GM12878 (cell line): ENCODE data around the gene DCBLD2. TPM values are rescaled to one million over a fixed set of nuclear protein-coding genes. Genes with fewer than 3 reads are reported as not detected.

Source experiments
- ATAC-seq: fragments of 200-7000 bp; cut with Tn5 transposase; 3 replicates; pipeline ENCODE4 v1.9.1; 2020; ENCODE audit warnings: mild to moderate bottlenecking, moderate library complexity
- BruUV-seq: library from RNA; stranded (reverse); fragments of 400-500 nt; replicated peaks from 2 replicates; lab custom pipeline; 2021; lab: Mats Ljungman, UMichigan
- CTCF ChIA-PET: fragments of 300-600 bp; sonication (Branson Sonifier 250); formaldehyde crosslinking; extraction: SDS; loops from one replicate; lab custom pipeline; 2021; ENCODE audit warnings: inconsistent platforms; lab: Yijun Ruan, JAX
- POLR2A ChIA-PET: fragments of 350-600 bp; formaldehyde crosslinking; extraction: SDS; loops from one replicate; lab custom pipeline; 2021; ENCODE audit warnings: inconsistent platforms; lab: Charles Lee
- RAD21 ChIA-PET: fragments of 300-600 bp; sonication (Branson Sonifier 250); formaldehyde crosslinking; loops from one replicate; lab custom pipeline; 2023; ENCODE audit warnings: antibody characterized with exemption; ENCODE audit not compliant: unreplicated experiment; lab: Charles Lee
- SMC1A ChIA-PET: fragments of 300-600 bp; sonication (Branson Sonifier 250); formaldehyde crosslinking; loops from one replicate; lab custom pipeline; 2023; ENCODE audit not compliant: unreplicated experiment, uncharacterized antibody; lab: Charles Lee
- DNase-seq: peaks from one replicate; pipeline ENCODE4 v3.0.0-alpha.2; 2011; ENCODE audit warnings: low read depth, low spot score
- FAIRE-seq: peaks from 3 replicates; lab custom pipeline; 2011; peaks lifted over from hg19 to GRCh38; lab: Jason Lieb, UNC
- H2AFZ ChIP-seq: 2 replicates; pipeline ENCODE4 v1.6.0; 2011; ENCODE audit warnings: low read depth, low read length, control low read depth; ENCODE audit not compliant: control insufficient read depth
- H3K27ac ChIP-seq: 2 replicates; pipeline ENCODE4 v1.5.1; 2011; ENCODE audit warnings: control low read depth; ENCODE audit not compliant: control insufficient read depth, insufficient read depth
- H3K27me3 ChIP-seq, 2 experiments: replicated peaks in 1 of 2; 2 replicates each; pipeline versions ENCODE4 v1.6.0 to v1.6.1; 2011; ENCODE audit warnings: low read length in 1 of 2; ENCODE audit not compliant: control insufficient read depth in 2 of 2, insufficient read depth in 2 of 2
- H3K36me3 ChIP-seq, 2 experiments: 2 replicates each; pipeline ENCODE4 v1.5.1; 2011; ENCODE audit warnings: low read length in 1 of 2; ENCODE audit not compliant: control insufficient read depth in 2 of 2, insufficient read depth in 2 of 2
- H3K4me1 ChIP-seq: 2 replicates; pipeline ENCODE4 v1.6.1; 2011; ENCODE audit warnings: mild to moderate bottlenecking, low read length, moderate library complexity, mixed read lengths; ENCODE audit not compliant: control insufficient read depth, insufficient read depth
- H3K4me2 ChIP-seq: 2 replicates; pipeline ENCODE4 v1.6.0; 2011; ENCODE audit warnings: control low read depth; ENCODE audit not compliant: control insufficient read depth, insufficient read depth
- H3K4me3 ChIP-seq: fragments of 200-600 bp; sonication (generic); 2 replicates; pipeline ENCODE4 v1.5.1; 2016
- H3K79me2 ChIP-seq: 2 replicates; pipeline ENCODE4 v1.6.0; 2011; ENCODE audit warnings: low read length; ENCODE audit not compliant: control insufficient read depth, insufficient read depth
- H3K9ac ChIP-seq: 2 replicates; pipeline ENCODE4 v1.8.0; 2011; ENCODE audit warnings: low read length, control low read depth, mixed read lengths; ENCODE audit not compliant: control insufficient read depth, insufficient read depth
- H3K9me3 ChIP-seq: replicated peaks from 3 replicates; pipeline ENCODE4 v1.5.1; 2011; ENCODE audit warnings: mild to moderate bottlenecking, low read length; ENCODE audit not compliant: control insufficient read depth, insufficient read depth
- H4K20me1 ChIP-seq: 2 replicates; pipeline ENCODE4 v1.6.0; 2011; ENCODE audit not compliant: control insufficient read depth, insufficient read depth
- CEBPB ChIP-seq, 2 experiments: fragments of 150-350 bp in 1 of 2; IDR thresholded peaks; 2 replicates each; pipeline ENCODE4 v1.6.1; 2012 to 2014; ENCODE audit warnings: low read depth in 2 of 2, low read length in 2 of 2, borderline replicate concordance in 1 of 2, inconsistent platforms in 1 of 2
- MAX ChIP-seq: IDR thresholded peaks from 2 replicates; pipeline ENCODE4 v1.6.1; 2012; ENCODE audit warnings: low read depth, low read length, improper control_type of control experiment
- MTA2 ChIP-seq: fragments of 450-650 bp; IDR thresholded peaks from 2 replicates; pipeline ENCODE4 v1.6.1; 2016; ENCODE audit warnings: low read depth, mild to moderate bottlenecking, moderate library complexity
- NR2F1 ChIP-seq: fragments of 450-650 bp; conservative IDR thresholded peaks from 2 replicates; pipeline ENCODE4 v1.6.1; 2017; ENCODE audit warnings: mild to moderate bottlenecking
- TCF12 ChIP-seq: IDR thresholded peaks from 2 replicates; pipeline ENCODE4 v1.6.1; 2011; ENCODE audit warnings: low read depth, mild to moderate bottlenecking, low read length
- in situ Hi-C: fragments of 300-500 bp; cut with MboI; formaldehyde crosslinking; loops from 9 replicates; pipeline ENCODE4 v1.14.3; 2018; ENCODE audit warnings: mixed read lengths
- intact Hi-C: fragments of 100-400 bp; cut with micrococcal nuclease; formaldehyde crosslinking; loops from one replicate; pipeline ENCODE4 v1.14.2; 2022; ENCODE audit not compliant: unreplicated experiment
- polyA plus RNA-seq, 11 experiments: library from polyadenylated mRNA; depleted of rRNA in 4 of 11; unstranded in 6 of 11; stranded (reverse) in 5 of 11; fragments of >200 nt; fragmentation: Nextera tagmentation in 4 of 11; fragmentation: Illumina TruSeq in 1 of 11; extraction: Ambion mirVana in 4 of 11; extraction: Trizol in 1 of 11; gene quantifications; 1 replicate in 1 of 11; 2 replicates in 10 of 11; pipeline versions ENCODE4 v1.2.1 to v1.2.3, GENCODE V29; 2011 to 2016; ENCODE audit warnings: inconsistent platforms in 2 of 11, missing spikeins in 2 of 11, low read depth in 1 of 11
- total RNA-seq, 4 experiments: library from RNA; depleted of rRNA in 3 of 4; stranded (reverse); fragments of >200 nt in 3 of 4; fragmentation: Illumina TruSeq in 1 of 4; extraction: Trizol in 1 of 4; gene quantifications; 2 replicates each; pipeline versions ENCODE4 v1.2.1 to v1.2.3, GENCODE V29; 2013 to 2021
- TF ChIP-seq, protein P1 (sequence below): IDR thresholded peaks from 2 replicates; pipeline ENCODE4 v1.6.1; 2012; ENCODE audit warnings: low read length, inconsistent platforms

The DCBLD2 gene
- total and polyA plus RNA-seq, 10 of the 15 experiments (the other 5 are each of a cell fraction or from before 2014, with no cell fraction given): 1.6 to 5.9 (median 4.7) TPM

DNA sequence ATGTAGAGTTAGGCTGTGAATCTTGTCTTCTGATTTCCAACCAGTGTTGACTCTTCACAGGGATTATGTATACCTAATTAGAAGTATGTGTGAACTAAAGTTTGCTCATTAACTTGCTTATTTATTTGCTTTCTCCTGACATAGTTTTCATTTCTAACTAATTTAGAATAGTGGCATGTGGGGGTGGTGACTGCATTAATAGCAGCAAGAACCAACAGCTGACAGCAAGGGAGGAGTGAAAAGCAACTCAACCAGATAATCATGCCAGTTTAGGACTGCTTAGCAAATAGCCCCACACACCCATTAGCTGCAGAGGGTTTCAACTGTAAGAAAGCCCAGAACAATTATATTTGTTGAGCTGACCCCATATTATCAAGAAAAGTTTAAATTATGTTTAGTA, 134.6 kb downstream of the DCBLD2 start:
- Histone ChIP-seq H3K4me3 (no peak overlapping the region), H3K27me3 (no peaks in the 10 kb centered on the region), H3K79me2 (peaks cover 1% of the 10 kb centered on the region), H3K27ac (no peak overlapping the region), H3K36me3 (no peaks in the 10 kb centered on the region), H2AFZ (no peak overlapping the region), H3K4me1 (peaks cover 30% of the 10 kb centered on the region), H4K20me1 (no peaks in the 10 kb centered on the region), H3K4me2 (no peak overlapping the region), H3K9me3 (no peaks in the 10 kb centered on the region), H3K9ac (no peak overlapping the region)
- TF ChIP-seq, protein P1, sequence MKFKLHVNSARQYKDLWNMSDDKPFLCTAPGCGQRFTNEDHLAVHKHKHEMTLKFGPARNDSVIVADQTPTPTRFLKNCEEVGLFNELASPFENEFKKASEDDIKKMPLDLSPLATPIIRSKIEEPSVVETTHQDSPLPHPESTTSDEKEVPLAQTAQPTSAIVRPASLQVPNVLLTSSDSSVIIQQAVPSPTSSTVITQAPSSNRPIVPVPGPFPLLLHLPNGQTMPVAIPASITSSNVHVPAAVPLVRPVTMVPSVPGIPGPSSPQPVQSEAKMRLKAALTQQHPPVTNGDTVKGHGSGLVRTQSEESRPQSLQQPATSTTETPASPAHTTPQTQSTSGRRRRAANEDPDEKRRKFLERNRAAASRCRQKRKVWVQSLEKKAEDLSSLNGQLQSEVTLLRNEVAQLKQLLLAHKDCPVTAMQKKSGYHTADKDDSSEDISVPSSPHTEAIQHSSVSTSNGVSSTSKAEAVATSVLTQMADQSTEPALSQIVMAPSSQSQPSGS: no peak
- TF ChIP-seq MAX (no peak), CEBPB (IDR thresholded peaks at IDR 0.05; ENCODE audit: borderline replicate concordance in 1 of 2, low read depth in 2 of 2, low read length in 2 of 2) (no peak), TCF12 (no peak), NR2F1 (no peak), MTA2 (peak; percentile 69)
- no peak for FAIRE-seq
- ChIA-PET SMC1A (interaction anchor here (1.1 to 1.6 kb wide), 8 partner anchors 8 to 166 kb away, joined by 3 to 8 read pairs (median 4); no protein-coding TSS in a partner anchor), POLR2A (interaction anchor here (0.9 kb wide), 1 partner anchor 11 kb away, joined by 3 read pairs; no protein-coding TSS in a partner anchor), CTCF (interaction anchor here (1.4 kb wide), 1 partner anchor 27 kb away, joined by 5 read pairs; no protein-coding TSS in a partner anchor), RAD21 (interaction anchor here (1.0 to 1.3 kb wide), 3 partner anchors 9 to 26 kb away, joined by 3 to 7 read pairs (median 5); no protein-coding TSS in a partner anchor)
- intact Hi-C loops: no loop called here
- in situ Hi-C loops: no loop called here
- no TSS peak for BruUV-seq
- DNase-seq: no peak
- no peak for ATAC-seq
